SK-N-SH (cell line): ENCODE results near the gene ZFYVE21.

Experiments used
- CTCF ChIP-seq: fragments of 200-600 bp; sonication (generic); IDR thresholded peaks from 2 replicates; pipeline ENCODE4 v1.6.1; 2017; ENCODE audit warnings: antibody characterized with exemption, mild to moderate bottlenecking, moderate library complexity
- GABPA ChIP-seq: IDR thresholded peaks from 2 replicates; pipeline ENCODE4 v1.4.0; 2012; ENCODE audit warnings: low read depth, mild to moderate bottlenecking
- MXI1 ChIP-seq: IDR thresholded peaks from 2 replicates; pipeline ENCODE4 v1.6.1; 2012; ENCODE audit warnings: mild to moderate bottlenecking, low read depth, low read length, improper control_type of control experiment
- NRF1 ChIP-seq: IDR thresholded peaks from 2 replicates; pipeline ENCODE4 v1.6.1; 2012; ENCODE audit warnings: low read depth, mild to moderate bottlenecking, low read length
- POLR2AphosphoS5 ChIP-seq: IDR thresholded peaks from 2 replicates; pipeline ENCODE4 v1.6.1; 2012; ENCODE audit warnings: low read depth, low read length
- RCOR1 ChIP-seq: fragments of 150-350 bp; IDR thresholded peaks from 2 replicates; pipeline ENCODE4 v1.6.1; 2017; ENCODE audit warnings: antibody characterized with exemption, low read length
- SIN3A ChIP-seq: IDR thresholded peaks from 2 replicates; pipeline ENCODE4 v1.6.1; 2012; ENCODE audit warnings: low read depth, mild to moderate bottlenecking, low read length, moderate library complexity, borderline replicate concordance
- TEAD4 ChIP-seq: IDR thresholded peaks from 2 replicates; pipeline ENCODE4 v1.4.0; 2012; ENCODE audit warnings: mild to moderate bottlenecking, borderline replicate concordance; ENCODE audit not compliant: insufficient read depth
- USF1 ChIP-seq: IDR thresholded peaks from 2 replicates; pipeline ENCODE4 v1.4.0; 2012; ENCODE audit warnings: low read depth, borderline replicate concordance
- USF2 ChIP-seq: fragments of 150-350 bp; IDR thresholded peaks from 2 replicates; pipeline ENCODE4 v1.6.1; 2017; ENCODE audit warnings: antibody characterized with exemption, low read length, low read depth, borderline replicate concordance
- YY1 ChIP-seq: IDR thresholded peaks from 2 replicates; pipeline ENCODE4 v1.4.0; 2012; ENCODE audit warnings: low read depth, mild to moderate bottlenecking
- ZBTB33 ChIP-seq: IDR thresholded peaks from 2 replicates; pipeline ENCODE4 v1.4.0; 2012; ENCODE audit warnings: low read depth, borderline replicate concordance
- TF ChIP-seq, protein P1 (sequence below): IDR thresholded peaks from 2 replicates; pipeline ENCODE4 v1.6.1; 2012; ENCODE audit warnings: mild to moderate bottlenecking, low read depth, low read length, moderate library complexity

GRCh38 chr14:103732868-103733620 is 17.4 kb downstream of the ZFYVE21 start:
- no peak for TF ChIP-seq USF2
- no peak for TF ChIP-seq CTCF
- TF ChIP-seq NRF1: no peak
- TF ChIP-seq USF1: no peak
- no peak for TF ChIP-seq SIN3A
- no peak for TF ChIP-seq POLR2AphosphoS5
- no peak for TF ChIP-seq TEAD4
- TF ChIP-seq RCOR1: no peak
- TF ChIP-seq ZBTB33: no peak
- TF ChIP-seq, protein P1, sequence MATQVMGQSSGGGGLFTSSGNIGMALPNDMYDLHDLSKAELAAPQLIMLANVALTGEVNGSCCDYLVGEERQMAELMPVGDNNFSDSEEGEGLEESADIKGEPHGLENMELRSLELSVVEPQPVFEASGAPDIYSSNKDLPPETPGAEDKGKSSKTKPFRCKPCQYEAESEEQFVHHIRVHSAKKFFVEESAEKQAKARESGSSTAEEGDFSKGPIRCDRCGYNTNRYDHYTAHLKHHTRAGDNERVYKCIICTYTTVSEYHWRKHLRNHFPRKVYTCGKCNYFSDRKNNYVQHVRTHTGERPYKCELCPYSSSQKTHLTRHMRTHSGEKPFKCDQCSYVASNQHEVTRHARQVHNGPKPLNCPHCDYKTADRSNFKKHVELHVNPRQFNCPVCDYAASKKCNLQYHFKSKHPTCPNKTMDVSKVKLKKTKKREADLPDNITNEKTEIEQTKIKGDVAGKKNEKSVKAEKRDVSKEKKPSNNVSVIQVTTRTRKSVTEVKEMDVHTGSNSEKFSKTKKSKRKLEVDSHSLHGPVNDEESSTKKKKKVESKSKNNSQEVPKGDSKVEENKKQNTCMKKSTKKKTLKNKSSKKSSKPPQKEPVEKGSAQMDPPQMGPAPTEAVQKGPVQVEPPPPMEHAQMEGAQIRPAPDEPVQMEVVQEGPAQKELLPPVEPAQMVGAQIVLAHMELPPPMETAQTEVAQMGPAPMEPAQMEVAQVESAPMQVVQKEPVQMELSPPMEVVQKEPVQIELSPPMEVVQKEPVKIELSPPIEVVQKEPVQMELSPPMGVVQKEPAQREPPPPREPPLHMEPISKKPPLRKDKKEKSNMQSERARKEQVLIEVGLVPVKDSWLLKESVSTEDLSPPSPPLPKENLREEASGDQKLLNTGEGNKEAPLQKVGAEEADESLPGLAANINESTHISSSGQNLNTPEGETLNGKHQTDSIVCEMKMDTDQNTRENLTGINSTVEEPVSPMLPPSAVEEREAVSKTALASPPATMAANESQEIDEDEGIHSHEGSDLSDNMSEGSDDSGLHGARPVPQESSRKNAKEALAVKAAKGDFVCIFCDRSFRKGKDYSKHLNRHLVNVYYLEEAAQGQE: no peak
- no peak for TF ChIP-seq YY1
- TF ChIP-seq GABPA: no peak
- TF ChIP-seq MXI1: no peak
